ENCODE measurements around the gene SETD3.

DNA sequence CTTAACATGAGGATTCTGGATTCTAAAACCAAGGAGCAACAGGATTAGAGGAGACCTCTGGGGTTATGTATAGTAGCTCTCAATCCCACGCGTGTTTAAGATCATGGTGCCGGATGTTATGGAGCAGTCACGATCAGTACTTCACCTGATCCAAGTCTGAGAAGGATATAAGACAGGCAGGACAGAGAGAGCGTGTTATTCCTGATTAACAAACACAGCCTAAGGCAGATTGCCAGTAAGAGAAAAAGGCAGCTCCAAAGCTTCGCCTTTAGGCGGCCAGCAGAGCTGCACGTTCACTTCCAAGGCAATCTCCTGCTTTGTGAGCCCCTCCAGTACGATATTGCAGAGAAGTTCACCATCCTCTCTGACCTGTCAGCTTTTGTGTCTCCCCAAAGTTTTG, 5.5 kb downstream of the SETD3 start:
- TF ChIP-seq, protein P1, sequence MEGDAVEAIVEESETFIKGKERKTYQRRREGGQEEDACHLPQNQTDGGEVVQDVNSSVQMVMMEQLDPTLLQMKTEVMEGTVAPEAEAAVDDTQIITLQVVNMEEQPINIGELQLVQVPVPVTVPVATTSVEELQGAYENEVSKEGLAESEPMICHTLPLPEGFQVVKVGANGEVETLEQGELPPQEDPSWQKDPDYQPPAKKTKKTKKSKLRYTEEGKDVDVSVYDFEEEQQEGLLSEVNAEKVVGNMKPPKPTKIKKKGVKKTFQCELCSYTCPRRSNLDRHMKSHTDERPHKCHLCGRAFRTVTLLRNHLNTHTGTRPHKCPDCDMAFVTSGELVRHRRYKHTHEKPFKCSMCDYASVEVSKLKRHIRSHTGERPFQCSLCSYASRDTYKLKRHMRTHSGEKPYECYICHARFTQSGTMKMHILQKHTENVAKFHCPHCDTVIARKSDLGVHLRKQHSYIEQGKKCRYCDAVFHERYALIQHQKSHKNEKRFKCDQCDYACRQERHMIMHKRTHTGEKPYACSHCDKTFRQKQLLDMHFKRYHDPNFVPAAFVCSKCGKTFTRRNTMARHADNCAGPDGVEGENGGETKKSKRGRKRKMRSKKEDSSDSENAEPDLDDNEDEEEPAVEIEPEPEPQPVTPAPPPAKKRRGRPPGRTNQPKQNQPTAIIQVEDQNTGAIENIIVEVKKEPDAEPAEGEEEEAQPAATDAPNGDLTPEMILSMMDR (IDR thresholded peaks at IDR 0.05), result peak in 1 of 3 experiments; percentile 29
- no peak for TF ChIP-seq POLR2A (IDR thresholded peaks at IDR 0.05; ENCODE audit: low read depth)
